Vagina (tissue), 2 donors: ENCODE results near the gene PSMD1.

Experiments
- CTCF ChIP-seq, 3 experiments: fragments of 450-650 bp in 2 of 3; fragments of 200-600 bp in 1 of 3; sonication (generic) in 1 of 3; IDR thresholded peaks; one replicate each; pipeline ENCODE4 v1.5.1; 2017 to 2019; ENCODE audit warnings: antibody characterized with exemption in 3 of 3, mild to moderate bottlenecking in 2 of 3, moderate library complexity in 2 of 3
- POLR2A ChIP-seq, 2 donors: fragments of 450-650 bp; IDR thresholded peaks; one replicate each; pipeline ENCODE4 v1.6.1; 2017; ENCODE audit warnings: antibody characterized with exemption in 2 of 2, mild to moderate bottlenecking in 2 of 2, moderate library complexity in 2 of 2
- POLR2AphosphoS5 ChIP-seq, 2 donors: sonication (generic); formaldehyde crosslinking; IDR thresholded peaks; one replicate each; pipeline ENCODE4 v1.9.0; 2017; ENCODE audit warnings: antibody characterized with exemption in 2 of 2, mild to moderate bottlenecking in 2 of 2, low read depth in 1 of 2; ENCODE audit not compliant: insufficient read depth in 1 of 2

- TF ChIP-seq CTCF (IDR thresholded peaks at IDR 0.05) (no peak), POLR2A (IDR thresholded peaks at IDR 0.05) (no peak), POLR2AphosphoS5 (IDR thresholded peaks at IDR 0.05; ENCODE audit: insufficient read depth in 1 of 2, low read depth in 1 of 2) (no peak)
Measured at GRCh38 chr2:231100990-231101389, 44.3 kb downstream of the PSMD1 start.
